H1 (cell line): ENCODE measurements around the gene SFXN2. TPM values are rescaled to one million over a fixed set of nuclear protein-coding genes. Genes with fewer than 3 reads are reported as not detected.

Source experiments
- ASH2L ChIP-seq: fragments of 200-600, 300-600 bp; sonication (generic); IDR thresholded peaks from one replicate; pipeline ENCODE4 v1.7.1; 2017; ENCODE audit warnings: low read length
- BCL11A ChIP-seq, 2 experiments: IDR thresholded peaks; one replicate each; pipeline ENCODE4 v1.6.1; 2011; ENCODE audit warnings: low read depth in 2 of 2, low read length in 2 of 2, mild to moderate bottlenecking in 2 of 2
- CBX5 ChIP-seq: fragments of 300-800, 300-1000 bp; sonication (generic); IDR thresholded peaks from 2 replicates; pipeline ENCODE4 v1.7.1; 2016; ENCODE audit warnings: antibody characterized with exemption, low read length, low read depth
- KDM4A ChIP-seq: IDR thresholded peaks from one replicate; pipeline ENCODE4 v1.7.1; 2012; ENCODE audit warnings: low read depth, mild to moderate bottlenecking, moderate library complexity, low read length, inconsistent platforms; ENCODE audit not compliant: severe bottlenecking
- RAD21 ChIP-seq, 2 experiments: IDR thresholded peaks in 1 of 2; conservative IDR thresholded peaks in 1 of 2; 2 replicates each; pipeline ENCODE4 v1.6.1; 2011; ENCODE audit warnings: low read depth in 2 of 2, low read length in 2 of 2, improper control_type of control experiment in 1 of 2, inconsistent platforms in 1 of 2, mild to moderate bottlenecking in 1 of 2, moderate library complexity in 1 of 2
- SP2 ChIP-seq: IDR thresholded peaks from 2 replicates; pipeline ENCODE4 v1.6.1; 2012; ENCODE audit warnings: mild to moderate bottlenecking, low read length, inconsistent platforms
- SP4 ChIP-seq: IDR thresholded peaks from 2 replicates; pipeline ENCODE4 v1.6.1; 2012; ENCODE audit warnings: low read length, inconsistent platforms
- SRF ChIP-seq: IDR thresholded peaks from 2 replicates; pipeline ENCODE4 v1.6.1; 2011; ENCODE audit warnings: mild to moderate bottlenecking, low read depth, low read length, moderate library complexity
- polyA plus RNA-seq, 7 experiments: library from polyadenylated mRNA; depleted of rRNA in 3 of 7; stranded (reverse) in 5 of 7; unstranded in 2 of 7; fragments of >200 nt in 5 of 7; fragments of 200-250 nt in 2 of 7; gene quantifications; 1 replicate in 5 of 7; 2 replicates in 1 of 7; 4 replicates in 1 of 7; pipeline versions ENCODE4 v1.2.1 to v1.2.3, GENCODE V29; 2011 to 2013; ENCODE audit warnings: missing spikeins in 2 of 7, mixed read lengths in 2 of 7
- total RNA-seq: library from RNA; stranded (reverse); fragmentation: NEBNext Ultra II Directional; extraction: Animal tissue kit (Norgen Biotek cat#: 25700); gene quantifications from 2 replicates; pipeline ENCODE4 v1.2.1, GENCODE V29; 2021
- TF ChIP-seq, protein P1 (sequence below): fragments of 300-600 bp; sonication (generic); IDR thresholded peaks from 2 replicates; pipeline ENCODE4 v1.7.1; 2012; ENCODE audit warnings: low read length, moderate library complexity, mild to moderate bottlenecking, inconsistent platforms; ENCODE audit not compliant: insufficient replicate concordance
- TF ChIP-seq, protein P2 (sequence below): IDR thresholded peaks from 2 replicates; pipeline ENCODE4 v1.6.1; 2011; ENCODE audit warnings: low read length, improper control_type of control experiment

The SFXN2 gene
- total and polyA plus RNA-seq, 2 of the 8 experiments (the other 6 are each of a cell fraction or from before 2014, with no cell fraction given): 20.5 to 23.5 TPM

GRCh38 chr10:102791754-102792395, 77.4 kb downstream of the SFXN2 start (continued):
- TF ChIP-seq, protein P1, sequence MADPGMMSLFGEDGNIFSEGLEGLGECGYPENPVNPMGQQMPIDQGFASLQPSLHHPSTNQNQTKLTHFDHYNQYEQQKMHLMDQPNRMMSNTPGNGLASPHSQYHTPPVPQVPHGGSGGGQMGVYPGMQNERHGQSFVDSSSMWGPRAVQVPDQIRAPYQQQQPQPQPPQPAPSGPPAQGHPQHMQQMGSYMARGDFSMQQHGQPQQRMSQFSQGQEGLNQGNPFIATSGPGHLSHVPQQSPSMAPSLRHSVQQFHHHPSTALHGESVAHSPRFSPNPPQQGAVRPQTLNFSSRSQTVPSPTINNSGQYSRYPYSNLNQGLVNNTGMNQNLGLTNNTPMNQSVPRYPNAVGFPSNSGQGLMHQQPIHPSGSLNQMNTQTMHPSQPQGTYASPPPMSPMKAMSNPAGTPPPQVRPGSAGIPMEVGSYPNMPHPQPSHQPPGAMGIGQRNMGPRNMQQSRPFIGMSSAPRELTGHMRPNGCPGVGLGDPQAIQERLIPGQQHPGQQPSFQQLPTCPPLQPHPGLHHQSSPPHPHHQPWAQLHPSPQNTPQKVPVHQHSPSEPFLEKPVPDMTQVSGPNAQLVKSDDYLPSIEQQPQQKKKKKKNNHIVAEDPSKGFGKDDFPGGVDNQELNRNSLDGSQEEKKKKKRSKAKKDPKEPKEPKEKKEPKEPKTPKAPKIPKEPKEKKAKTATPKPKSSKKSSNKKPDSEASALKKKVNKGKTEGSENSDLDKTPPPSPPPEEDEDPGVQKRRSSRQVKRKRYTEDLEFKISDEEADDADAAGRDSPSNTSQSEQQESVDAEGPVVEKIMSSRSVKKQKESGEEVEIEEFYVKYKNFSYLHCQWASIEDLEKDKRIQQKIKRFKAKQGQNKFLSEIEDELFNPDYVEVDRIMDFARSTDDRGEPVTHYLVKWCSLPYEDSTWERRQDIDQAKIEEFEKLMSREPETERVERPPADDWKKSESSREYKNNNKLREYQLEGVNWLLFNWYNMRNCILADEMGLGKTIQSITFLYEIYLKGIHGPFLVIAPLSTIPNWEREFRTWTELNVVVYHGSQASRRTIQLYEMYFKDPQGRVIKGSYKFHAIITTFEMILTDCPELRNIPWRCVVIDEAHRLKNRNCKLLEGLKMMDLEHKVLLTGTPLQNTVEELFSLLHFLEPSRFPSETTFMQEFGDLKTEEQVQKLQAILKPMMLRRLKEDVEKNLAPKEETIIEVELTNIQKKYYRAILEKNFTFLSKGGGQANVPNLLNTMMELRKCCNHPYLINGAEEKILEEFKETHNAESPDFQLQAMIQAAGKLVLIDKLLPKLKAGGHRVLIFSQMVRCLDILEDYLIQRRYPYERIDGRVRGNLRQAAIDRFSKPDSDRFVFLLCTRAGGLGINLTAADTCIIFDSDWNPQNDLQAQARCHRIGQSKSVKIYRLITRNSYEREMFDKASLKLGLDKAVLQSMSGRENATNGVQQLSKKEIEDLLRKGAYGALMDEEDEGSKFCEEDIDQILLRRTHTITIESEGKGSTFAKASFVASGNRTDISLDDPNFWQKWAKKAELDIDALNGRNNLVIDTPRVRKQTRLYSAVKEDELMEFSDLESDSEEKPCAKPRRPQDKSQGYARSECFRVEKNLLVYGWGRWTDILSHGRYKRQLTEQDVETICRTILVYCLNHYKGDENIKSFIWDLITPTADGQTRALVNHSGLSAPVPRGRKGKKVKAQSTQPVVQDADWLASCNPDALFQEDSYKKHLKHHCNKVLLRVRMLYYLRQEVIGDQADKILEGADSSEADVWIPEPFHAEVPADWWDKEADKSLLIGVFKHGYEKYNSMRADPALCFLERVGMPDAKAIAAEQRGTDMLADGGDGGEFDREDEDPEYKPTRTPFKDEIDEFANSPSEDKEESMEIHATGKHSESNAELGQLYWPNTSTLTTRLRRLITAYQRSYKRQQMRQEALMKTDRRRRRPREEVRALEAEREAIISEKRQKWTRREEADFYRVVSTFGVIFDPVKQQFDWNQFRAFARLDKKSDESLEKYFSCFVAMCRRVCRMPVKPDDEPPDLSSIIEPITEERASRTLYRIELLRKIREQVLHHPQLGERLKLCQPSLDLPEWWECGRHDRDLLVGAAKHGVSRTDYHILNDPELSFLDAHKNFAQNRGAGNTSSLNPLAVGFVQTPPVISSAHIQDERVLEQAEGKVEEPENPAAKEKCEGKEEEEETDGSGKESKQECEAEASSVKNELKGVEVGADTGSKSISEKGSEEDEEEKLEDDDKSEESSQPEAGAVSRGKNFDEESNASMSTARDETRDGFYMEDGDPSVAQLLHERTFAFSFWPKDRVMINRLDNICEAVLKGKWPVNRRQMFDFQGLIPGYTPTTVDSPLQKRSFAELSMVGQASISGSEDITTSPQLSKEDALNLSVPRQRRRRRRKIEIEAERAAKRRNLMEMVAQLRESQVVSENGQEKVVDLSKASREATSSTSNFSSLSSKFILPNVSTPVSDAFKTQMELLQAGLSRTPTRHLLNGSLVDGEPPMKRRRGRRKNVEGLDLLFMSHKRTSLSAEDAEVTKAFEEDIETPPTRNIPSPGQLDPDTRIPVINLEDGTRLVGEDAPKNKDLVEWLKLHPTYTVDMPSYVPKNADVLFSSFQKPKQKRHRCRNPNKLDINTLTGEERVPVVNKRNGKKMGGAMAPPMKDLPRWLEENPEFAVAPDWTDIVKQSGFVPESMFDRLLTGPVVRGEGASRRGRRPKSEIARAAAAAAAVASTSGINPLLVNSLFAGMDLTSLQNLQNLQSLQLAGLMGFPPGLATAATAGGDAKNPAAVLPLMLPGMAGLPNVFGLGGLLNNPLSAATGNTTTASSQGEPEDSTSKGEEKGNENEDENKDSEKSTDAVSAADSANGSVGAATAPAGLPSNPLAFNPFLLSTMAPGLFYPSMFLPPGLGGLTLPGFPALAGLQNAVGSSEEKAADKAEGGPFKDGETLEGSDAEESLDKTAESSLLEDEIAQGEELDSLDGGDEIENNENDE: no peak
- no peak for TF ChIP-seq CBX5
- no peak for TF ChIP-seq SRF
- TF ChIP-seq SP4: no peak
- TF ChIP-seq ASH2L: no peak
- TF ChIP-seq, protein P2, sequence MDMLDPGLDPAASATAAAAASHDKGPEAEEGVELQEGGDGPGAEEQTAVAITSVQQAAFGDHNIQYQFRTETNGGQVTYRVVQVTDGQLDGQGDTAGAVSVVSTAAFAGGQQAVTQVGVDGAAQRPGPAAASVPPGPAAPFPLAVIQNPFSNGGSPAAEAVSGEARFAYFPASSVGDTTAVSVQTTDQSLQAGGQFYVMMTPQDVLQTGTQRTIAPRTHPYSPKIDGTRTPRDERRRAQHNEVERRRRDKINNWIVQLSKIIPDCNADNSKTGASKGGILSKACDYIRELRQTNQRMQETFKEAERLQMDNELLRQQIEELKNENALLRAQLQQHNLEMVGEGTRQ: no peak
- no peak for TF ChIP-seq RAD21 (IDR thresholded peaks at IDR 0.05 in 1 of 2, conservative IDR thresholded peaks at IDR 0.05 in 1 of 2; ENCODE audit: low read depth in 2 of 2, low read length in 2 of 2)
- TF ChIP-seq BCL11A (IDR thresholded peaks at IDR 0.05; ENCODE audit: low read depth in 2 of 2, low read length in 2 of 2): no peak
- no peak for TF ChIP-seq SP2
- TF ChIP-seq KDM4A: no peak
